Liver (tissue), 3 donors: ENCODE data around the gene TEC.

Source experiments
- CTCF ChIP-seq: fragments of 150-350 bp; IDR thresholded peaks from 2 replicates; pipeline ENCODE4 v1.5.1; 2017; ENCODE audit warnings: improper control_type of control experiment, low read depth, low read length; ENCODE audit not compliant: missing input control
- RAD21 ChIP-seq, 2 donors: IDR thresholded peaks; 2 replicates each; pipeline ENCODE4 v1.6.1; 2016; ENCODE audit warnings: antibody characterized with exemption in 2 of 2, mild to moderate bottlenecking in 2 of 2
- ZBTB33 ChIP-seq: IDR thresholded peaks from 2 replicates; pipeline ENCODE4 v1.6.1; 2016; ENCODE audit warnings: antibody characterized with exemption
- donor health status: healthy.
- donor health status: healthy.

- TF ChIP-seq CTCF (no peak), ZBTB33 (no peak), RAD21 (IDR thresholded peaks at IDR 0.05) (no peak)
Observed at GRCh38 chr4:48252313-48252712, 17.3 kb downstream of the TEC start.
